PC-3 (cell line): ENCODE data around the gene KLHL7. TPM values are rescaled to one million over a fixed set of nuclear protein-coding genes. Genes with fewer than 3 reads are reported as not detected.

Experiments
- ATAC-seq: fragments of 200-7000 bp; cut with Tn5 transposase; 2 replicates; pipeline ENCODE4 v1.9.1; 2020; ENCODE audit warnings: mild to moderate bottlenecking, moderate library complexity
- BruUV-seq: library from RNA; stranded (reverse); fragments of 400-500 nt; replicated peaks from 2 replicates; lab custom pipeline; 2021; lab: Mats Ljungman, UMichigan
- CTCF ChIA-PET: fragments of 300-600 bp; sonication (Branson Sonifier 250); formaldehyde crosslinking; loops from one replicate; lab custom pipeline; 2022; ENCODE audit warnings: antibody characterized with exemption; lab: Charles Lee
- POLR2A ChIA-PET: fragments of 300-600 bp; sonication (Branson Sonifier 250); formaldehyde crosslinking; loops from one replicate; lab custom pipeline; 2022; ENCODE audit warnings: antibody characterized with exemption; ENCODE audit not compliant: unreplicated experiment; lab: Charles Lee
- DNase-seq: peaks from one replicate; pipeline ENCODE4 v3.0.0-alpha.2; 2015
- H2AFZ ChIP-seq: fragments of 300-600 bp; sonication (generic); 2 replicates; pipeline ENCODE4 v1.6.0; 2016; ENCODE audit warnings: antibody characterized with exemption, low read length
- H3F3A ChIP-seq: fragments of 300-600 bp; sonication (generic); one replicate; pipeline ENCODE4 v1.6.0; 2017; ENCODE audit warnings: antibody characterized with exemption, low read length, control low read depth, mild to moderate bottlenecking; ENCODE audit not compliant: unreplicated experiment
- H3K27ac ChIP-seq: fragments of 300-600 bp; sonication (generic); 2 replicates; pipeline ENCODE4 v1.5.1; 2016; ENCODE audit warnings: mild to moderate bottlenecking, low read length
- H3K27me3 ChIP-seq: fragments of 300-600 bp; sonication (generic); 2 replicates; pipeline ENCODE4 v1.6.1; 2016; ENCODE audit warnings: low read length, mixed read lengths
- H3K36me3 ChIP-seq: fragments of 300-600 bp; sonication (generic); 2 replicates; pipeline ENCODE4 v1.6.1; 2016; ENCODE audit warnings: low read depth, mixed run types, low read length, mixed read lengths
- H3K4me1 ChIP-seq: fragments of 300-600 bp; sonication (generic); 2 replicates; pipeline ENCODE4 v1.5.1; 2016; ENCODE audit warnings: low read length; ENCODE audit not compliant: insufficient read depth
- H3K4me2 ChIP-seq: fragments of 300-600 bp; sonication (generic); 2 replicates; pipeline ENCODE4 v1.6.0; 2016; ENCODE audit warnings: low read length
- H3K4me3 ChIP-seq: fragments of 300-600 bp; sonication (generic); 2 replicates; pipeline ENCODE4 v1.5.1; 2016; ENCODE audit warnings: mild to moderate bottlenecking, low read length, mixed read lengths
- H3K79me2 ChIP-seq: fragments of 300-600 bp; sonication (generic); 2 replicates; pipeline ENCODE4 v1.6.1; 2017; ENCODE audit warnings: low read length, mixed read lengths
- H3K9ac ChIP-seq: fragments of 300-600 bp; sonication (generic); 2 replicates; pipeline ENCODE4 v1.6.0; 2016; ENCODE audit warnings: mild to moderate bottlenecking, low read length
- H3K9me2 ChIP-seq: fragments of 300-600 bp; sonication (generic); replicated peaks from 2 replicates; pipeline ENCODE4 v1.6.1; 2016; ENCODE audit warnings: mixed run types, low read length, mixed read lengths
- H3K9me3 ChIP-seq: fragments of 300-600 bp; sonication (generic); 2 replicates; pipeline ENCODE4 v1.6.1; 2016; ENCODE audit warnings: low read length, mixed read lengths
- H4K20me1 ChIP-seq: fragments of 300-600 bp; sonication (generic); 2 replicates; pipeline ENCODE4 v1.6.1; 2016; ENCODE audit warnings: low read length, mixed read lengths
- EZH2 ChIP-seq: fragments of 300-600 bp; sonication (generic); IDR thresholded peaks from one replicate; pipeline ENCODE4 v1.6.1; 2017; ENCODE audit warnings: antibody characterized with exemption, mild to moderate bottlenecking, low read length; ENCODE audit not compliant: unreplicated experiment
- EZH2phosphoT487 ChIP-seq: fragments of 300-600 bp; sonication (generic); IDR thresholded peaks from 2 replicates; pipeline ENCODE4 v1.6.1; 2018; ENCODE audit warnings: mild to moderate bottlenecking, antibody characterized with exemption, low read length, borderline replicate concordance
- intact Hi-C: fragments of 100-400 bp; cut with micrococcal nuclease; formaldehyde crosslinking; loops from 2 replicates; pipeline ENCODE4 v1.9.0; 2023
- total RNA-seq: library from RNA; depleted of rRNA; stranded (reverse); fragments of >200 nt; gene quantifications from 2 replicates; pipeline ENCODE4 v1.2.3, GENCODE V29; 2014
- TF ChIP-seq, protein P1 (sequence below): fragments of 300-600 bp; sonication (generic); conservative IDR thresholded peaks from 2 replicates; pipeline ENCODE4 v1.5.1; 2017; ENCODE audit warnings: antibody characterized with exemption, low read depth, mild to moderate bottlenecking, low read length

The KLHL7 gene
- total RNA-seq, 1 experiment from 2014 or later = 31.1 TPM

DNA sequence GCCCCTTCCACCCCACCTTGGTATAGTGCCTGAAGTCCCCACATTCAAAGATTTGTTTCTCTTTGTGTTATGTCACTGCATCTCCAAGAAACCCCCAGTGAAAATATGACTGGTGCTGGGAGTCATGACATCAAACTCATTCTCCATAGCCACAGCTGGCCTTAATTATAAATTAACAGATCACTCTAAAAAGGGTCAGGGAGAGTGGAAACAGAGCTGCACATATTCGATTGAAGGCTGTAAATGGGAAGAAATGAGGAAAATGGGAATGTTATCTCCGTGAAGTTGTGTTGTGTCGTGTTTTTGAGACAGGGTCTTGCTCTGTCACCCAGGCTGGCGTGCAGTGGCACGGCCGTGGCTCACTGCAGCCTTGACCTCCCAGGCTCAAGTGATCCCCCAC lies 52.1 kb downstream of the KLHL7 start:
- no peak for ATAC-seq
- no TSS peak for BruUV-seq
- Histone ChIP-seq H3K9me2 (no peaks in the 10 kb centered on the region), H3K9ac (no peak overlapping the region), H4K20me1 (no peaks in the 10 kb centered on the region), H3K4me2 (no peak overlapping the region), H3F3A (no peaks in the 10 kb centered on the region), H3K4me3 (no peak overlapping the region), H3K9me3 (no peaks in the 10 kb centered on the region), H3K27ac (no peak overlapping the region), H3K4me1 (no peaks in the 10 kb centered on the region), H3K36me3 (no peaks in the 10 kb centered on the region), H3K27me3 (no peaks in the 10 kb centered on the region), H3K79me2 (no peaks in the 10 kb centered on the region), H2AFZ (no peak overlapping the region)
- CTCF ChIA-PET = no interaction called here
- POLR2A ChIA-PET = no interaction called here
- TF ChIP-seq EZH2phosphoT487 (no peak), EZH2 (no peak)
- TF ChIP-seq, protein P1, sequence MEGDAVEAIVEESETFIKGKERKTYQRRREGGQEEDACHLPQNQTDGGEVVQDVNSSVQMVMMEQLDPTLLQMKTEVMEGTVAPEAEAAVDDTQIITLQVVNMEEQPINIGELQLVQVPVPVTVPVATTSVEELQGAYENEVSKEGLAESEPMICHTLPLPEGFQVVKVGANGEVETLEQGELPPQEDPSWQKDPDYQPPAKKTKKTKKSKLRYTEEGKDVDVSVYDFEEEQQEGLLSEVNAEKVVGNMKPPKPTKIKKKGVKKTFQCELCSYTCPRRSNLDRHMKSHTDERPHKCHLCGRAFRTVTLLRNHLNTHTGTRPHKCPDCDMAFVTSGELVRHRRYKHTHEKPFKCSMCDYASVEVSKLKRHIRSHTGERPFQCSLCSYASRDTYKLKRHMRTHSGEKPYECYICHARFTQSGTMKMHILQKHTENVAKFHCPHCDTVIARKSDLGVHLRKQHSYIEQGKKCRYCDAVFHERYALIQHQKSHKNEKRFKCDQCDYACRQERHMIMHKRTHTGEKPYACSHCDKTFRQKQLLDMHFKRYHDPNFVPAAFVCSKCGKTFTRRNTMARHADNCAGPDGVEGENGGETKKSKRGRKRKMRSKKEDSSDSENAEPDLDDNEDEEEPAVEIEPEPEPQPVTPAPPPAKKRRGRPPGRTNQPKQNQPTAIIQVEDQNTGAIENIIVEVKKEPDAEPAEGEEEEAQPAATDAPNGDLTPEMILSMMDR = no peak
- intact Hi-C loops = no loop called here
- no peak for DNase-seq

DNA sequence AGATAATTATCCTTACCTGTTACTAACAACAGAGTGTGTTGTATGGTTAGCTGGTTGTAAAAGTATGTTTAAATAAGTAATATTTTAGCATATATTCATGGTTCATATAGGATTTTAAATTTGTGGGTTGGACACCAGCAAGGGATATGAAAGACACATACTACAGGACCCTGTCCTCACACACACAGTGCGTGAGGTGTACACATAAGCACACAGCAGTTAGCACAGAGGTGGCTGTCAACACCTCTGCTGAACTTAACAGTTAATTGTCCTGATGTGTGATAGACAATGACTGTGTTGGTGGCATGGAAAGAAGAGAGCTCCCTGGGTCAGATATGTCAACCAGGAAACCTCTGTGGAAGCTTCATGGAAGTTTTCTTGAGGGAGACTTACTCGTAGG lies 53.0 kb downstream of the KLHL7 start:
- Histone ChIP-seq H3K27me3 (no peaks in the 10 kb centered on the region), H3K27ac (no peak overlapping the region), H3K9ac (no peak overlapping the region), H3K4me3 (no peak overlapping the region), H3K36me3 (no peaks in the 10 kb centered on the region), H3F3A (no peaks in the 10 kb centered on the region), H3K4me2 (no peak overlapping the region), H3K4me1 (no peaks in the 10 kb centered on the region), H3K9me2 (no peaks in the 10 kb centered on the region), H3K9me3 (no peaks in the 10 kb centered on the region), H3K79me2 (no peaks in the 10 kb centered on the region), H2AFZ (no peak overlapping the region), H4K20me1 (no peaks in the 10 kb centered on the region)
- DNase-seq = no peak
- ChIA-PET POLR2A (no interaction called here), CTCF (no interaction called here)
- ATAC-seq = no peak
- TF ChIP-seq, protein P1 = no peak
- no peak for TF ChIP-seq EZH2phosphoT487
- no peak for TF ChIP-seq EZH2
- no TSS peak for BruUV-seq
- intact Hi-C loops = no loop called here

DNA sequence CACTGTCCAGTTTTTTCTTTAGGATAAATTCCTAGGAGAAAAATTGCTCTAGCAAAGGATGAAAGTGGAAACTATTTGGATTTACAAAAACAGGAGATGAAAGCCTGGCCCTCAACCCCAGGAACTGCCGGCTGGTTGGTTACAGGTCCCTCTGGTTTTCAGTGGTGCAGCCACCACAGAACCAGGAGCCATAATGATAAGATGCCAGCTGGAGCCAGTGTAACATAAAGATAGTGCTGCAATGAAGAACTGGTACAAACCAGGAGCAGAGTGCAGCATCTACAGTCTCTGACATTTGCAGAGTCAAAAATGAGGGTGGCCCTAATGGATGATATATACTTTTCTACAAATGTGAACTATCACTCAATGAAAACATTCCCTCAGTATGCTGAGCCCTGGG lies 55.9 kb downstream of the KLHL7 start:
- no peak overlapping the region for H3K4me2 ChIP-seq
- TF ChIP-seq EZH2 (no peak), EZH2phosphoT487 (no peak)
- TF ChIP-seq, protein P1 = no peak
- H3K9me2 ChIP-seq = no peaks in the 10 kb centered on the region
- DNase-seq (no peak), ATAC-seq (no peak)
- H3K36me3 ChIP-seq = no peaks in the 10 kb centered on the region
- no peak overlapping the region for H2AFZ ChIP-seq
- H4K20me1 ChIP-seq = no peaks in the 10 kb centered on the region
- no peaks in the 10 kb centered on the region for H3K27me3 ChIP-seq
- no peaks in the 10 kb centered on the region for H3K9me3 ChIP-seq
- ChIA-PET CTCF (no interaction called here), POLR2A (no interaction called here)
- no peak overlapping the region for H3K9ac ChIP-seq
- H3K4me3 ChIP-seq = no peak overlapping the region
- no peaks in the 10 kb centered on the region for H3K4me1 ChIP-seq
- H3F3A ChIP-seq = no peaks in the 10 kb centered on the region
- no peak overlapping the region for H3K27ac ChIP-seq
- no peaks in the 10 kb centered on the region for H3K79me2 ChIP-seq
- BruUV-seq = no TSS peak
- intact Hi-C loops = no loop called here
